Central memory CD4-positive, alpha-beta T cell (primary cell): ENCODE results near the gene NBEAL1.
"Not testable (repeated sequence)": the region's sequence is repeated elsewhere in the genome, so short reads cannot be mapped to it uniquely, and the experiment has no call there.

Source experiments
- DNase-seq: peaks from one replicate; pipeline ENCODE4 v3.0.0; 2022

Gene NBEAL1

DNA sequence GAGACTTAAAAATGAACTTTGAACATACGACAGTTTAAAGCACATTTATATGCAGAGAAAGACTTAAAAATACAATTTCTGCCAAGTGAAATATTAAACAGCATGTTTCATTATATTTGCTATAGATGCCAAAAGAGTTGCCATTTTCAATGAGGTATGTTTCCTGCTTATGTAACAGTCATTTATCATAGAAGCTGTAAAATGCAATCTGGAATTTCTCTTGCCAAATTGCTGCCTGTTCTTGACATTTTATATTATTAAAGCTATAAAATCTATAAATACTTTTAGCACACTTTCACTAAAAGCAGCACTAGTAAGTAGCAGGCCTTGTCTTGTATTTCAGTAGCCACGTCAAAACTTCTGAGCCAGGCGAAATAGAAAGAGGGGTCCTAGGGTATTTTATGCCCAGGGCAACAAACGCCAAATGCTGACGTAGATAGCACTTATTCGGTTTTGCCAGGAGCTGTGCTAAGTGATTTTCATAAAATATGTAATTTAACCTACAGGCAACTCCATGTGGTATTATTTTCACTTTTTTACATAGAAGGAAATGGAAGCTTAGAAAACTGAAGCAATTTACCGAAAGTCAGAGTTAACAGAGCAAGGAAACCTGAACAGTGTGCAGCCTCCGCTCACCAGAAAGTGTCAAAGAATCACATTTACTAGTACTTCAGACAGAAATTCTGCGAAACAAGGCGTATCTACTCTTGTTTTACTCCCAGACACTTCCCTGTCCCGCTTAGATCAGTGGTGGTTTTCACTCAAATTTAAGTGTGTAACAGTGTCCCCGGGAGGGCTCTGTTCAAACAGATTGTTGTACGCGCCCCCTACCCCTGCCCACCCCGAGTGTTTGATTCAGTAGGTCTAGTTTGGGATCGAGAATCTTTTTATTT is 222.9 kb downstream of the NBEAL1 start:
- no peak for DNase-seq

DNA sequence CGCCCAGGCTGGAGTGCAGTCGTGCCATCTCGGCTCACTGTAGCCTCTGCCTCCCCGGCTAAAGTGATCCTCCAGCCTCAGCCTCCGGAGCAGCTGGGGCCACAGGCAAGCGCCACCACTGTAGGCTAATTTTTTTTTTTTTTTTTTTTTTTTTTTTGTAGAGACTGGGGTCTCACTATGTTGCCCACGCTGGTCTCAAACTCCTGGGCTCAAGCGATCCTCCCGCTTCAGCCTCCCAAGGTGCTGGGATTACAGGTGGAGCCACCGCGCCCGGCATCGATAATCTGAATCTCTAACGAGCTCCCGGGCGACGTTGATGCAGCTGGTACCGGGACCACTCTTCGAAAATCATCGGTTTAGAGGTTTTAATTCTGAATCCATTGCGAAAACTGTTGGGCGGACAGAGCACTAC is 223.6 kb downstream of the NBEAL1 start:
- no peak for DNase-seq

DNA sequence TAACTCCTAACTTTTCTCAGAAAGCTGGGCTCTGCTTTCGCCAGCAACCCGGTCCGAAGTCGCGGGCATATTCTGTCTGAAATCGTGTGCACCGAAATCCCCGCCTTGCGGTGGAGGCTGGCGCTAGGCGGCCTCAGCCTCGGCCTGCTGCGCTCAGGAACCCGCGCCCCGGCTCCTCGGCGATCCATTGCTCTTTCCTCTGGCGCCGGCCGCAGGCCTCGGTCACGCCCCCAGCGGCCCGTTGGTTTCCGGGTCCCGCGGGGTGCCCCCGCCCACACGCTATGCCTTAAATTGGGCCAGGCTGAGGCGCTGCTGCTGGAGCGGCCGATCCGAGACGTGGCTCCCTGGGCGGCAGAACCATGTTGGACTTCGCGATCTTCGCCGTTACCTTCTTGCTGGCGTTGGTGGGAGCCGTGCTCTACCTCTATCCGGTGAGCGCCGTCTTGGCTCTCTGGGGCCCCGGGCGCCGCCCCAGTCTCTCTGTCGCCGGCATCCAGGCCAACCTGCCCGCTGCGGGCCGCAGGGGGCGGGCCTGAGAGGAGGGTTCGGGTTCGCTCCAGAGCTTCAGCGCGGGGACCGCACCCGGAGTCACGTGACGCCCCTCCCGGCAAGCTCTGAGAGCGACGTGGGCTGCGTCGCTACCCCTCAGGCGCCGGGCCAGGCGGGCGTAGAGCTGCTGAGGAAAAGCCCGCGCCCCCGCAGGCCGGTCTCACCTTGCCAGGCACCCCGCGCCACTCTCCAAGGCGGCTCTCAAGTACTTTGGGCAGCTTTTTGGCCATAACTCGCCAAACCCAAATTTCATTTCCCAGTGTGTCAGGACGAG is 224.2 kb downstream of the NBEAL1 start, which contains the start of gene CYP20A1:
Gene CYP20A1, plus strand, starts transcription at position 315 of the 823 bp plus-strand sequence. Its CDS starts 45 bp downstream, at position 360.
- DNase-seq = peak; percentile 97

DNA sequence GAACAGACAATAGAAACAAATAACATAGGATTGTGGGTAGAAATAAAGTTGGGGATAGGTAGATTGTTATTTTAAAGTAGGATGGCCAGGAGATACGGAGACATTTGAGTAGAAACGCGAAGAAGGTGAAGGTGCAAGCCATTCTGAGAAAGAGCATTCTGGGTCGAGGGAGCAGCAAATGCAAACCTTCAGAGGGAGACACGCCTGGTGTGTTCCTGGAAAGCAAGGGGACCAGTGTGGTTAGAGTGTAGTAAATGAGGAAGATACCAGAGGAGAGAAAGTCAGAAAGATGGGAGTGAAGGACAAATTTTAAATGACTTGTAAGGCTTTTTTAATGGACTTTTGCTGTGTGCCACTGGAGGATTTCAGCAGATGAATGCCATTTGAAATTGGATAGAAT is 225.8 kb downstream of the NBEAL1 start:
- DNase-seq = no peak

DNA sequence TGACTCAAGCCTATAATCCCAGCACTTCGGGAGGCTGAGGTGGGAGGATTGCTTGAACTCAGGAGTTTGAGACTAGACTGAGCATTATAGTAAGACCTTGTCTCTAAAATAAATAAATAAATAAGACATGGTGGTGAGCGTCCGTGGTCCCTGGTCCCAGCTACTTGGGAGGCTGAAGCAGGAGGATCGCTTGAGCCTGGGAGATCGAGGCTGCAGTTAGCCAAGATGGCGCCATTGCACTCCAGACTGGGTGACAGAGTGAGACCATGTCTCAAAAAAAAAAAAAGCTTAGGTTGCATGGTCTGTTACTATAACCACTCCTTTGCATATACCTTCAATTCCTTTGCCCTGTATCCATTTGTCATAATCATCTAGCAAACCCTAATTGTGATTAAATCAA is 227.8 kb downstream of the NBEAL1 start:
- no peak for DNase-seq

DNA sequence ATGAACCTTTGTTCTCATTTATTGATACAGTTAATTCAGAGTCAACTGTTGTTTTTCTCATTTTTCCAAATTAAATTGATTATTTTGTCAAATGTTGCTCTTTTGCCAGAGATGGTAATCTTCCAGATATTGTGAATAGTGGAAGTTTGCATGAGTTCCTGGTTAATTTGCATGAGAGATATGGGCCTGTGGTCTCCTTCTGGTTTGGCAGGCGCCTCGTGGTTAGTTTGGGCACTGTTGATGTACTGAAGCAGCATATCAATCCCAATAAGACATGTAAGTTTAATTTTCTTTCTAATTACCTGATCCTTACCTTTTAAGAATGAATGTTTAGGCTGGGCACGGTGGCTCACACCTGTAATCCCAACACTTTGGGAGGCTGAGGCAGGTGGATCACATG is 232.0 kb downstream of the NBEAL1 start:
- DNase-seq = no peak

DNA sequence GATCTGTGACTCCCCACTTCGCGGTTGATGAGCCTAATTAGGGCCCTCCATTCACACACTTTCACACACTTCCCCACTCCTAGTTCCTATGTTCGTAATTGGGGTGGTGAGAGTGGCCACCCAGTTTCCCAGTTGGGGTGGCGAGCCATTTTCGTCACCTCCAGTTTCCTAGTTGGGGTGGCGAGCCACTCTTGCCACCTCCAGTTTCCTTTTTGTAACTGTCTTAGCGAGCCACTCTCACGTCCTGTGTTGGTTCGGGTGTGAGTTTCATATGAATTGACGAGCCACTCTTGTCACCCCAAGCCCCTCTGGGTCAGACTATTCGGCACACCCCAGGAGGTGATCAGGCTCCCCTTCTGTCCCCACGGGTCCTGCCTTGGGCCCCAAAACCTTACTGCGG is 238.1 kb downstream of the NBEAL1 start:
- no peak for DNase-seq

DNA sequence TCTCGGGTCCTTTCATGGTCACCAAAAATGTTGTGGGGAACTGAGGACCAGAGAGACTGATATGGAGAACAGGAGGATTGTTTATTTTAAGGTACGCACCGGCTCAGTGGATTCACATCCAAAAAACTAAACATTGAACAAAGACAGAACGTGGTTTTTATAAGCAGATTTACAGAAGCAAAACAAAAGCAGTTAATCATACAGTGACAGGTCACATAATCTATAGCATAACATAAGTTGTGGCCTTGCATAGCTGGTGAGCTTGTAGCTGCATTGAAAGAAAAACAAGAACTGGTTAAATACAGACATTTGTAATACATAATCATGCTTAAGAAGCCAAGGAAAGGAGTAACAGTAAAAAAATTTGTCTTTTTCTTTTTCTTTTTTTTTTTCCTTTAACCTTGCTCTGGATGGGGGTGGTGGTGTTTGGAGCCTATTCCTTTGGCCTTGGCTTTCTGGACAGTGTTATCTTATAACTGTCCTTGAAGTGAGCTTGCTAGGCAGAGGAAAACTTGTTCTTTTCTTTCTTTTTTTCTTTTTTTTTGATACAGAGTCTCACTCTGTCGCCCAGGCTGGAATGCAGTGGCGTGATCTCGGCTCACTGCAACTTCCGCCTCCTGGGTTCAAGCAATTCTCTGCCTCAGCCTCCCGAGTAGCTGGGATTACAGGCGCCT is 238.9 kb downstream of the NBEAL1 start:
- DNase-seq = not testable (repeated sequence)

DNA sequence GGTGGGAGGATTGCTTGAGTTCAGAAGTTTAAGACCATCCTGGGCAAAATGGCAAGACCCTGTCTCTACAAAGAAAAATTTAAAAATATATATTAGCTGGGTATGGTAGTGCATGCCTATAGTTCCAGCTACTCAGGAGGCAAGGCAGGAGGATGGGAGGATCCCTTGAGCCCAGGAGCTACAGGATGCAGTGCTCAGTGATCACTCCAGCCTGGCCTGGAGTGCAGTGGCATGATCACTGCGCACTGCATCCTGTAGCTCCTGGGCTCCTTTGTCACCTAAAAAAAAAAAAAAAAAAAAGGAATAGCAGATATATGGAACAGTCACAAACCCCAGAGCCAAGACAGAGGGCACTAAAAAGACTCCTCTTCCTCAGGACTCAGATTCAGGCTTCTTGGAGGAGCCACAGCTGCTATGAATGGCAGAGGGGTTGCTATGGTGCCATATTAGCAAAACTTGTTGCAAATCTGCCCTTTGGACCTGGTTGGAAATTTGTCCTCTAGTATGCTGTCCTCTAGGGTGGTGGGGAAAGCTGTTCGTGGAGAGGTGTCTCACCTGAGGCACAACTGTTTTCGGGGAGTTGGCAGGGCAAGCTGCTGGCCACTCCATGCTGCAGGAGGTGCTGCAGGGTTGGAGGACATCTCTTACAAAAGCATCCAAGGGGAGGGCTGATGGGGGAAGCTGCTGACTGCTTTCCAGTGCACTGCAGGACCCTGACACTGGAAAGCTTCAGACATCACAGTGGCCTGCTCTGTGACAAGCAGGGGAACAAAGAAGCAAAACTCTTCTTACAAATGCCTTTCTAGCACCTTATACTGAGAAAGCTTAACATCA is 246.9 kb downstream of the NBEAL1 start:
- no peak for DNase-seq
